ENCODE data around the gene DGKZ. TPM values are rescaled to one million over a fixed set of nuclear protein-coding genes. Genes with fewer than 3 reads are reported as not detected.

DGKZ gene
- polyA plus RNA-seq, 3 donors: 30.4 to 217 (median 33.4) TPM

DNA sequence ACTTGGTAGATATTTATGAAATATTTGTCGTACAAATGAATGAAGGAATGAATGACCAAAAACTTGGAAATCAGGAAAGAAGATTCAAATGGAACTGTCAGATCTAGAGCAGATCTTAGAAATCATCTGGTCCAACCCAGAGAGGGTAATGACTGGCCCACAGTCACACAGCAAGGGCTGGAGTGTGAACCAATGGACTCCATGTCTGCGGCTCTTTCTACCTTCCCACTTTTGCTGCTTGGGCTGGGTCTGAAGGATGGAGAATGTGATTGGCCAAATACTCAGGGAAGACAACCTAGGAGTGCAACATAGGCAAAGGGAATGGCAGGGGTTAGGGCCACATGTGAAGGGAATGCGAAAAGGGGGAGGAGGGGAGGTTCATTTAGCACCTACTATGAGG lies 5.8 kb upstream of the DGKZ start:
- 96% methylated on average over 3 of the region's 3 CpGs for WGBS (ENCODE audit: insufficient coverage)
- Histone ChIP-seq H3K4me3 (replicated peaks in 1 of 3; ENCODE audit: low read depth in 2 of 3, low read length in 3 of 3) (no peak overlapping the region), H3K36me3 (replicated peaks in 1 of 2; ENCODE audit: control insufficient read depth in 1 of 2, insufficient read depth in 2 of 2, low read length in 2 of 2) (no peaks in the 10 kb centered on the region), H3K27me3 (ENCODE audit: control insufficient read depth in 2 of 2, insufficient read depth in 2 of 2, low read length in 2 of 2) (no peaks in the 10 kb centered on the region), H4K20me1 (ENCODE audit: insufficient read depth, low read length) (peaks cover 12% of the 10 kb centered on the region), H3K9ac (ENCODE audit: insufficient read depth, low read length, poor library complexity, severe bottlenecking) (no peak overlapping the region), H3K4me2 (replicated peaks; ENCODE audit: extremely low read depth, low read length, poor library complexity, severe bottlenecking) (no peak overlapping the region), H3K4me1 (ENCODE audit: control insufficient read depth in 1 of 2, insufficient read depth in 2 of 2, low read length in 2 of 2) (peaks cover 87 to 91% of the 10 kb centered on the region in 2 donors), H3K79me2 (ENCODE audit: insufficient read depth, low read length) (peaks cover 36% of the 10 kb centered on the region), H2AFZ (ENCODE audit: insufficient read depth, low read depth, low read length, poor library complexity, severe bottlenecking) (peak overlapping the region; percentile 60), H3K27ac (ENCODE audit: low read depth in 1 of 2, low read length in 2 of 2) (peak overlapping the region; percentile 43 to 59), H3K9me3 (replicated peaks in 1 of 2; ENCODE audit: control insufficient read depth in 1 of 2, insufficient read depth in 1 of 2, low read length in 2 of 2) (no peaks in the 10 kb centered on the region)
- intact Hi-C loops (cut with micrococcal nuclease): loop anchor here in 1 of 2 donors (10.0 kb wide), 1 partner anchor 217 kb away; the partner anchor contains the start of gene PHF21A
- Mint-ChIP-seq H3K36me3 (peaks cover 0 to 4% of the 10 kb centered on the region in 2 donors), H3K4me1 (peaks cover 97% of the 10 kb centered on the region), H3K27me3 (ENCODE audit: low read depth in 3 of 3) (peaks cover 2 to 3% (median 3%) of the 10 kb centered on the region in 3 donors), H3K27ac (peak overlapping the region in 4 of 7 donors; percentile 46 to 85 (median 68)), H3K4me3 (no peak overlapping the region), H3K9me3 (peaks cover 0 to 4% (median 0%) of the 10 kb centered on the region in 7 donors)
- TF ChIP-seq, protein P1, sequence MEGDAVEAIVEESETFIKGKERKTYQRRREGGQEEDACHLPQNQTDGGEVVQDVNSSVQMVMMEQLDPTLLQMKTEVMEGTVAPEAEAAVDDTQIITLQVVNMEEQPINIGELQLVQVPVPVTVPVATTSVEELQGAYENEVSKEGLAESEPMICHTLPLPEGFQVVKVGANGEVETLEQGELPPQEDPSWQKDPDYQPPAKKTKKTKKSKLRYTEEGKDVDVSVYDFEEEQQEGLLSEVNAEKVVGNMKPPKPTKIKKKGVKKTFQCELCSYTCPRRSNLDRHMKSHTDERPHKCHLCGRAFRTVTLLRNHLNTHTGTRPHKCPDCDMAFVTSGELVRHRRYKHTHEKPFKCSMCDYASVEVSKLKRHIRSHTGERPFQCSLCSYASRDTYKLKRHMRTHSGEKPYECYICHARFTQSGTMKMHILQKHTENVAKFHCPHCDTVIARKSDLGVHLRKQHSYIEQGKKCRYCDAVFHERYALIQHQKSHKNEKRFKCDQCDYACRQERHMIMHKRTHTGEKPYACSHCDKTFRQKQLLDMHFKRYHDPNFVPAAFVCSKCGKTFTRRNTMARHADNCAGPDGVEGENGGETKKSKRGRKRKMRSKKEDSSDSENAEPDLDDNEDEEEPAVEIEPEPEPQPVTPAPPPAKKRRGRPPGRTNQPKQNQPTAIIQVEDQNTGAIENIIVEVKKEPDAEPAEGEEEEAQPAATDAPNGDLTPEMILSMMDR (IDR thresholded peaks at IDR 0.05): no peak
- DNase-seq: no peak

DNA sequence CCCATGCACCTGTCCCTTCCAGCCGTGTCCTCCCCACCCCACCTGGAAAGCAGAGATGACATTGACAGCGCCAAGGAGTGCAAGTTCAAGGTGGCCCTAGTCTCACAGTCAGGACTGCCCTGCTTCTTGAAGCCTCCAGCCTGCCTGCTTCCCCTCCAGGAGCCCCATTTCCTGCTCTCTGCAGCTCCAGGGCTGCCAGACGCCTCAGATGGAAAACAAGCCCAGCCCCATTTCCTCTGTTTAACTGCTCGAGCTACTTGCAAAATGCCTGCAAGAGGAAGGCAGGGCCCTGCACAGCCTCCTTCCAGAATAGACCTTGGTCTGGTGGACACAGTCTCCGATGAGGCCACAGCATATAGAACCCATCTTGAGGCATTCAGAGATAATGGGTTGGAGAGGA lies 5.0 kb upstream of the DGKZ start:
- intact Hi-C loops (cut with micrococcal nuclease): loop anchor here in 1 of 2 donors (10.0 kb wide), 1 partner anchor 217 kb away; the partner anchor contains the start of gene PHF21A
- peak overlapping the region in 1 of 2 donors; percentile 65 for H3K4me3 Mint-ChIP-seq
- H3K27ac ChIP-seq (ENCODE audit: low read depth in 1 of 2, low read length in 2 of 2): peak overlapping the region; percentile 43 to 59

More for the DNA sequence above, 5.0 kb upstream of the DGKZ start:
- Mint-ChIP-seq H3K27ac (peak overlapping the region; percentile 50 to 89 (median 81)), H3K4me1 (peaks cover 94% of the 10 kb centered on the region), H3K36me3 (peaks cover 0 to 4% of the 10 kb centered on the region in 2 donors), H3K9me3 (peaks cover 0 to 4% (median 0%) of the 10 kb centered on the region in 7 donors), H3K27me3 (ENCODE audit: low read depth in 3 of 3) (peaks cover 0 to 3% (median 3%) of the 10 kb centered on the region in 3 donors)
- H3K36me3 ChIP-seq (replicated peaks in 1 of 2; ENCODE audit: control insufficient read depth in 1 of 2, insufficient read depth in 2 of 2, low read length in 2 of 2): no peaks in the 10 kb centered on the region
- H4K20me1 ChIP-seq (ENCODE audit: insufficient read depth, low read length): peaks cover 19% of the 10 kb centered on the region
- peaks cover 81 to 89% of the 10 kb centered on the region in 2 donors for H3K4me1 ChIP-seq (ENCODE audit: control insufficient read depth in 1 of 2, insufficient read depth in 2 of 2, low read length in 2 of 2)
- peaks cover 43% of the 10 kb centered on the region for H3K79me2 ChIP-seq (ENCODE audit: insufficient read depth, low read length)
- WGBS (ENCODE audit: insufficient coverage): 3% methylated on average over 3 of the region's 5 CpGs
- peak in 1 of 3 donors; percentile 53 for DNase-seq
- TF ChIP-seq, protein P1 (IDR thresholded peaks at IDR 0.05): no peak
- H3K4me2 ChIP-seq (replicated peaks; ENCODE audit: extremely low read depth, low read length, poor library complexity, severe bottlenecking): peak overlapping the region; percentile 29
- no peaks in the 10 kb centered on the region for H3K27me3 ChIP-seq (ENCODE audit: control insufficient read depth in 2 of 2, insufficient read depth in 2 of 2, low read length in 2 of 2)
- H3K9ac ChIP-seq (ENCODE audit: insufficient read depth, low read length, poor library complexity, severe bottlenecking): peak overlapping the region; percentile 19
- peak overlapping the region in 1 of 3 experiments; percentile 51 for H3K4me3 ChIP-seq (replicated peaks in 1 of 3; ENCODE audit: low read depth in 2 of 3, low read length in 3 of 3)
- H2AFZ ChIP-seq (ENCODE audit: insufficient read depth, low read depth, low read length, poor library complexity, severe bottlenecking): peak overlapping the region; percentile 60
- no peaks in the 10 kb centered on the region for H3K9me3 ChIP-seq (replicated peaks in 1 of 2; ENCODE audit: control insufficient read depth in 1 of 2, insufficient read depth in 1 of 2, low read length in 2 of 2)

Data from CD14-positive monocyte (primary cell).